GM18502 (cell line): Measurements from ENCODE around the gene MRPL40.
"Not testable (repeated sequence)": the region's sequence is repeated elsewhere in the genome, so short reads cannot be mapped to it uniquely, and the experiment has no call there.

Experiments
- ATAC-seq: cut with Tn5 transposase; IDR thresholded peaks from one replicate; pipeline ENCODE4 v1.9.1; 2021; ENCODE audit warnings: mild to moderate bottlenecking; ENCODE audit not compliant: unreplicated experiment, poor library complexity

MRPL40 gene

GRCh38 chr22:19436444-19437161, 4.3 kb downstream of the MRPL40 start:
- not testable (repeated sequence) for ATAC-seq

GRCh38 chr22:19438298-19438697, 6.0 kb downstream of the MRPL40 start:
- ATAC-seq, result no peak

- no peak for ATAC-seq
These were observed 8.3 kb downstream of the MRPL40 start for GRCh38 chr22:19440411-19441195.

DNA sequence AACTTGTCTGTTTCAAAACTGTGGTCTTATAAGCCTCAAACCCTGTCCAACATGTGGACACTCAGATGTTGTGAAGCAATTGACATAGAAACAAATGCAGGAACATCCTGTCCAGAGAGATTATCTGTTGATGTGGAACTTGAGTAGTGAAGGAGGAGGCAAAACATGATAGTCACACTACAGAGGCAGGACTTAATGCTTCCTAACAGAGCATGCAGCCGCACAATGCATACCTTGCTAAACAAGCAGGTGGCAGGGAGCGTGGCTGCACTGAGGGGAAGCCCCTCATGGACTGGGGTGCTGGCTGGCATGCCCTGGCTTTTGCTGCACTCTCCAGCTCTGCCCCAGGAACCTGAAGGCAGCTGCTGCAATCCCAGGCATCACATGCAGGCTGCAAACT, 9.8 kb downstream of the MRPL40 start:
- ATAC-seq, result no peak

DNA sequence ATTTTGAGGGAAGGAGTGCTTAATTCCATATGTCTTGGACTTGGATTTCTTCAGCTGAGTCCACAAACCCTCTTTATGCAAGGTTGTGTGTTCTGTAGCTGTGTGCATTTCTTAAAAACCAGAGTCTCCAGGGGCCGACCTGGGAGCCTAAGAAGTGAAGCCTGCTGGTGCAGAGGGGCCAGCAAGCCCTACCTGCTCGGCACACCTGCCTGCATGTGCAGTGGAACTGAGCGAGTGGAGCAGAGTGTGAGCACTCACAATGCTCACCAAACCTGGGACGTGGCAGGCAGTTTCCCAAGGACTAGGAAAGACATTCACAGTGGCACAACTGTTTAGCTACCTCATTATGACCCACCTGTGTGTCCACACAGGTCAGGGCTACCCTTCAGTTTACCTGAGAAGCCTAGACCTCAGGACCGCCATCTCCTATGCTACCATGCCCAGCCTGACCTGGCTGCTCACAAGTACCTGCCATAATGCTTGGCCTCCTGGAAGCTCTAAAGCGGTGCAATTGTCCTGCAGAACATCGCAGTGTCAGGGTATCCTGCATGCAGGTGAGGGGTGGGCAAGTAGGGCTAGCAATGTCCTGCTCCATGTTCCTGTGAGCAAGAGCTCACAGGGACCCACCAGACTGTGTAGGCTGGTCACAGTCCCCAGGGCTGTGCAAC, 11.3 kb downstream of the MRPL40 start:
- ATAC-seq, result no peak

GRCh38 chr22:19445279-19445982, 13.1 kb downstream of the MRPL40 start:
- not testable (repeated sequence) for ATAC-seq

- no peak for ATAC-seq
These were observed 14.4 kb downstream of the MRPL40 start for GRCh38 chr22:19446603-19447329.

- ATAC-seq, result peak; percentile 81
These were observed 15.2 kb downstream of the MRPL40 start, which contains the start of gene C22orf39 for GRCh38 chr22:19447330-19448075. C22orf39 (minus strand) TSS chr22:19447711; CDS start chr22:19447688, 23 bp downstream.

DNA sequence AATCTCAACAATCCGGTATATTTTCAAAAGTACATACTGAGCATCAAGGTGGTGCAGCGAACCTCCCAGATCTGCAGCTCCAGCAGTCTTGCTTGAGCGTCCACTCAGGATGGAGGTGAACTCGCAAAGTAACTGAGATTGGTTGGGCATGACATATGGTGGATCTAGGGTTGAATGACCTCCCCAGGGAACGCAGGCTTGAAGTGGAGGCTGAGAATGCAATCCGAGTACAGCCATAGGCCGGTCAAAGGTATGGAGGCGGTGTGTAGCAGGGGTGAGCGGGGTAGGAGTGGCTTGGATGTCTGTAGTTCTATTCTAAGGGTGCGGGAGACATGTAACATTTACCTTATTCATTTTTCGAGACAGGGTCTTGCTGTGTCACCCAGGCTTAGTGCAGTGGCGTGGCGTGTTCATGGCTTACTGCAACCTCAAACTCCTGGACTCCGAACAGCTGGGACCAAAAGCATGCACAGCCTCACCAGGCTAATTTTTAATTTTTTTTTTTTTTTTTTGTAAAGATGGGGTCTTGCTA, 15.8 kb downstream of the MRPL40 start:
- ATAC-seq, result peak; percentile 37

- ATAC-seq, result peak; percentile 34
These were observed 16.5 kb downstream of the MRPL40 start for GRCh38 chr22:19448739-19449421.

- ATAC-seq, result no peak
These were observed 17.1 kb downstream of the MRPL40 start for GRCh38 chr22:19449422-19449767.

GRCh38 chr22:19450363-19451175, 18.2 kb downstream of the MRPL40 start:
- ATAC-seq, result no peak

GRCh38 chr22:19451570-19451969, 19.2 kb downstream of the MRPL40 start:
- no peak for ATAC-seq

DNA sequence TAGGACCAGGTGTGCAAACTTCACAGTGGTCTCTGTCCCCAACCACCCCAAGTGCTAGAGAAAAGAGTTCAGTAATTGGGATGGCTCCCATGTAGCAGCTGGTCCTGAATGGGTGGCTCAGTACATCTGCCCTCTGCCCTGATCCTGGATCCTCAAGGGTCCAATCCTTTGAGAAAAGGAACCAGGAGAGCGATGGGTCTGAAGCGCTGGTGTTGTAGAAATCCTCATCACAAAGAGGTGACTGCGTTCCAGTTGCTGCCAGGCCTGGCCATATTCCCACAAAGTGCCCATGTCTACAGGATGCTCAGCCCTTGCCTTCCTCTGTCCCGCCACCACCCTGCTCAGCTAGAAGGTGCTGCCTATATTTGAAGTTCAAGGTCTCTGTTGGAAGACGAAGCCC, 21.4 kb downstream of the MRPL40 start:
- no peak for ATAC-seq

- ATAC-seq, result no peak
These were observed 21.8 kb downstream of the MRPL40 start for GRCh38 chr22:19454156-19454555.

DNA sequence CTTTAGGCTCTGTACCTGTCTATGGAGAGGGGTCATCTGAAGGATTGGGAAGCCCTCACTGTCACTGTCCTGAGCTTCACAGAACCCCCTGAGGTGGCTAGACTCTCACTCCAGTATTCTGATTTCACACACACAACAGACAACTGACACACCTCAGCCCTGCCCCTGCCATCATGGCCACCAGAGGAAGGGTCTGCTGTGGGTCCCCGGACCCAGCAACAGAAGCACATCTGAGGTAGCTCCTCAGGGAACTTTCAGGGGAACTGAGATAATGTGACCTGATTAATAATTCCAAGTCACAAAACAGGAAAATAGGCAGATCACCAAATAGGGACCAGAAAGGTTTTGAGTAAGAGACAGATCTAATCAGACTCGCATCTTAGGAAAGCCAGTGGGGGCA, 22.7 kb downstream of the MRPL40 start:
- ATAC-seq, result no peak

GRCh38 chr22:19455585-19456370, 23.4 kb downstream of the MRPL40 start:
- no peak for ATAC-seq
